ENCODE data around the gene GARIN6.

GRCh38 chr12:99686142-99686541 lies 38.6 kb downstream of the GARIN6 start:
- TF ChIP-seq FOXM1 (IDR thresholded peaks at IDR 0.05; ENCODE audit: borderline replicate concordance) (no peak), SP1 (IDR thresholded peaks at IDR 0.05) (no peak), L3MBTL2 (conservative IDR thresholded peaks at IDR 0.05) (no peak), FOXK2 (IDR thresholded peaks at IDR 0.05) (no peak), BHLHE40 (IDR thresholded peaks at IDR 0.05; ENCODE audit: borderline replicate concordance) (no peak), LEF1 (IDR thresholded peaks at IDR 0.05; ENCODE audit: borderline replicate concordance) (no peak), HDGF (IDR thresholded peaks at IDR 0.05; ENCODE audit: borderline replicate concordance) (no peak)

Data from HEK293T (cell line).